HG03139 (cell line): ENCODE data around the gene C4orf50.
A peak's percentile ranks its signal among the peaks of the same experiment; 100 is the strongest.
"Not testable (repeated sequence)": the region's sequence is repeated elsewhere in the genome, so short reads cannot be mapped to it uniquely, and the experiment has no call there.

ENCODE experiments used
- ATAC-seq: cut with Tn5 transposase; IDR thresholded peaks from one replicate; pipeline ENCODE4 v1.9.1; 2021; ENCODE audit not compliant: unreplicated experiment

C4orf50 gene

DNA sequence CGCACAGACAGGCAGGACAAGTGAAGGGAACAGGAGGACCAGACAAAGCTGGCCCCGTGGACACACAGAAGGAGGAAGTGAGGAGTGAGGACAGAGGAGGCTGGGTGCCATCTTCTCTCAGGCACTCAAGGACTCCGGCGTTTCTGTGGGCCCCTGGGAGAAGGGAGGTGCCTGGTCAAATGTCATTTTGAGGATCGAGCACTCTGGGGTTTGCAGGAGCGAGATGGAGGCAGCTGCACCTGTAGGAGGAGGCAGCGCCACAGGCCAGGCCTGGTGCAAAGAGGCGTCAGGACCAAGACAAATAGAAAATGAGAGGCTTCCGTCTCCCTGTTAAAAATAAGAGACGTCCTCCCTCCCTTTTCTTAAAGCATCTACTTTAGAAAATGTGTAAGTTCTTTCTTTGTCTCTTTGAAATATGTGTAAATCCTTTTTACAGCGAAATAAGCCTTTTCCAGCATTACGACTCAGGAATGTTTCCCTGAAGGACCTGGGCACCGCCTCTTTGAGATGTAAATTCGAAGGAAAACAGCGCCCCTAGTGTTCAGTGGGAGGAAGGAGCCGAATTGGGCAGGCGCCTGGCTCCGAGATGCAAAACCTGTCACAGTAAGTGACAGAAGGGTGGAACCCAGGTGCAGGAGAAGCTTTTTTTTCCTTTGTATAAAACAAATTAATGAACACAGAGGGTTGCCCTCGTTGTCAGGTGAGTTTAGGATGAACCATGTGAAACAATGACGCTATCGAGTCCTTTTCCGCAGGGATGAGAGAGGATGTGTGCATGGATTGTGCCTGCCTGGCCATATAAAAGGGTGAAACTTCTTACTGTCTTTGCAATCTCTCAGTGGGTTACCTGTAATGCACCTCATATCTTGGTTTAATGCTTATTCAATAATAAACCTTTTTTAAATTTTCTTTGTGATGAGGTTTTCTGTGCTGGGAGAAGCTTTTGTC, 1.4 kb upstream of the C4orf50 start:
- no peak for ATAC-seq

- ATAC-seq: no peak
These were observed 431 bp downstream of the C4orf50 start for GRCh38 chr4:6017800-6018199.

- ATAC-seq: no peak
These were observed 1.2 kb downstream of the C4orf50 start for GRCh38 chr4:6017030-6017429.

DNA sequence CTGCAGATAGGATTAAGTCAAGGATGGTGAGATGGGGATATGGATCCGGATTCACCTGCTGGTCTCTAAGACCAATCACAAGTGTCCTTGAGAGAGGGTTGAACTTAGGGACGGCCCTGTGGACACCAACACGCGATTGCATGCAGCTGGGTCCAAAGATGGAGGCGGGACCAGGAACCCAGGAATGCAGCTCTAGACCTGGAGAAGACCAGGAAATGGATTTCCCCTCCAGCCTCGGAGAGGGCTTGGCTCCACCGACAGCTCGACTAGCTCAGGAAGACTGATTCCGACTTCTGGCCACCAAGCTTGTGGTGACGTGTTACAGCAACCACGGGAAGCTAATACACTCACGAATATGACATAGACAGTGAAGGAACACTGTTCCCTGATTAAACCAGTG, 4.7 kb downstream of the C4orf50 start:
- ATAC-seq: no peak

DNA sequence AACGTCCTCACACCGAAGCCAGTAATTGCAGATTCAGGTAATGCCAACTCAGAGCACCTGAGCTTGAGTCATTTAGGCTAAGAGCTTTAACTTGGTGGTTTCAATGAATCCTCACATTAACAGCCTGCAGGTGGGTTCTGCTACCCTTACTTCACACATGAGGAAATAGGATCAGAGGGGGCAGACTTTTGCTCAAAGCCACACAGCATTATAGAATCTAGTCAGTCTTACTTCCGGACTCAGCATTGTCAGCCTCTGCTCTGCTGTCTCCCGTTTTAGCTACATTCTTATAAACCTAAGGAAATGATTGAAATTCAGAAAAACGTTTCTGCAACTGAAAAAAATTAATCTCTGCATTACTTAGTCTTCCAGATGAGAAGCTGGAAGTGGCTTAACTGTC, 6.0 kb downstream of the C4orf50 start:
- no peak for ATAC-seq

GRCh38 chr4:6011686-6012085, 6.5 kb downstream of the C4orf50 start:
- no peak for ATAC-seq

GRCh38 chr4:6011271-6011671, 7.0 kb downstream of the C4orf50 start:
- no peak for ATAC-seq

DNA sequence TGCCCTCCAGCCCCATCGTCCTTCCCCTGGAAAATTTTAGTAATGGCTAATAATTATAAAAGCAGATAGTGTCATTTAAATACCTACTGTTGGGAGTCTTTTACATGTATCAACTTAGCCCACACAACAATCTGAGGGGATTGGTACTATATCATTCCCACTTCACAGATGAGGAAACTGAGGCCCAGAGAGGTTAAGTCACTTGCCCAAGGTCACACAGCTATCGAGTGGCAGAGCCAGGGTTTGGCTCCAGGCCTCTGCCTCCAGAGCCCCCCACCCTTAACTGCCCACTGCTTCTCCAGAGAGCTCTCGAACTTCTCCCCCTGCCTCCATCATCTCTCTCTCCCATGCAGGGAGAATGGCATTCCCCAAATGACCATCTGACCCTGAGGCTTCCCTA, 7.4 kb downstream of the C4orf50 start:
- ATAC-seq: no peak

DNA sequence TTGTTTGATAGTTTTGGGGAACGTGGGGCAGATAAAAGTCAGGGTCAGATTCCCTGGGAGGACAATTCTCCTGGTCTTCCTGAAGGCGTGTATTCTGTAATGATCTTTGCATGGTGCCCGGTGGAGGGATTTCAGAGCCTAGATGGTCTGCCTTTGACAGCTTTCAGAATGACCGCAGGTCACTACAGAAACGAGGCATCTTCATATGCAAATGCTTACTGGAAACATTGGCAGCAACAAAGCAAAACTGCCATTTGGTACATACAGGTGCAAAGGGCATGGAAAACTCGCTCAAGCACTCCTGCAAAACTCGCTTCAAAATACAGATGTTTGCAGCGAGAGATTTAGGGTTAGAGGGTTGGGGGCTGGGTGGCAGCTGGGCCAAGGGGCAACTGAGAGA, 8.8 kb downstream of the C4orf50 start:
- ATAC-seq: no peak

DNA sequence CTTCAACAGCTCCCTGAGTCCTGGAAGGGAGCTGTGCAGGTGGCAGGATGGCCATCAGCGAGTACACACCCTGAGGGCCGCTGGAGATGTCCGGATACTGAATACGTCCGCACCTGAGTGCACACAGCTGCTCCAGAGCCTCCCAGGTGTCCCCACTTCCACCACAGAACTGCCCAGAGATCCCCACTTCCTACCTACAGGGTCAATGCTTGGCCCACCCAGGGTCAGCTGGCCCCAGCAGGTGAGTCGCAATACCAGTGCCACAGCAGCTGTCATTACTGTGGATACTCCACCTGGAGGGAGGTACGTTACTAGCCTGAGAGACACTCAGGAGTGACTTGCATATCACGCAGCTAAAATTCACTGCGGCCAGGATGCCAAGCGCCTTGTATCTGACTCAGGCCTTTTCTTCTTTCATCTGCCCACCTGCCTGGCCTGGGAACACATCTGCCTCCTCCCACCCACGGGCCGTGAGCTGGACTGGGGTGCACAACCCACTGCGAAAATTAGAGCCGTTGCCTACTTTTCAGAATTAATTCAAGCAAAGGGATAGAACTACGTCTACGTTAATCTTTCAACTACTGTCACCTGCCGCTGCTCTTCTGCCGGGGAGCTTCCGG, 9.4 kb downstream of the C4orf50 start:
- no peak for ATAC-seq

- ATAC-seq: no peak
These were observed 10.1 kb downstream of the C4orf50 start for GRCh38 chr4:6008092-6008551.

- no peak for ATAC-seq
These were observed 13.1 kb downstream of the C4orf50 start for GRCh38 chr4:6005175-6005574.

DNA sequence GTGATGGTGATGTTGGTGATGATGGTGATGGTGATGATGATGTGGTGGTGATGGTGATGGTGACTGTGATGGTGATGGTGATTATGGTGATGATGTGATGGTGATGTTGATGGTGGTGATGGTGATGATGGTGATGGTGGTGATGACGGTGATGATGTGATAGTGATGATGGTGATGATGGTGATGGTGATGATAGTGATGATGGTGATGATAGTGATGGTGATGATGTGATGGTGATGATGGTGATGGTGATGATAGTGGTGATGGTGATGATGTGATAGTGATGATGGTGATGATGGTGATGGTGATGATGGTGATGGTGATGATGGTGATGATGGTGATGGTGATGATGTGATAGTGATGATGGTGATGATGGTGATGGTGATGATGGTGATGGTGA, 14.7 kb downstream of the C4orf50 start:
- not testable (repeated sequence) for ATAC-seq

- ATAC-seq: no peak
These were observed 15.3 kb downstream of the C4orf50 start for GRCh38 chr4:6002926-6003325.

DNA sequence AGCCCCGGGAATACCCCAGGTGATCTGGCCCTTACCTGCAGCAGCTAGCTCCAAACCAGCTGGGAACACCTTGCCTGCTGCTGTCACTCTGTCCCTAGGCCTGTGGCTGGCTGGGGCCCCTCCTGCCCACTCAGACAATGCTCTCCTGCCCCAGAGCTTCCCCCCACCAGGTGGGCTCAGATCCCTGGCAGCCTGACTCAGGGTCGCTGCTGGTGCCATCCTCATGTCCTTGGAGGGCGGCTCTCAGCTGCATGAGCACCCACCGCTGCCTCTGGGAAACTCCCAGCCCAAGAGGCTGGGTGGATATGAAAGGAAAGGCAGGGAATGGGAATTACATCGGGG, 15.8 kb downstream of the C4orf50 start:
- ATAC-seq: no peak

DNA sequence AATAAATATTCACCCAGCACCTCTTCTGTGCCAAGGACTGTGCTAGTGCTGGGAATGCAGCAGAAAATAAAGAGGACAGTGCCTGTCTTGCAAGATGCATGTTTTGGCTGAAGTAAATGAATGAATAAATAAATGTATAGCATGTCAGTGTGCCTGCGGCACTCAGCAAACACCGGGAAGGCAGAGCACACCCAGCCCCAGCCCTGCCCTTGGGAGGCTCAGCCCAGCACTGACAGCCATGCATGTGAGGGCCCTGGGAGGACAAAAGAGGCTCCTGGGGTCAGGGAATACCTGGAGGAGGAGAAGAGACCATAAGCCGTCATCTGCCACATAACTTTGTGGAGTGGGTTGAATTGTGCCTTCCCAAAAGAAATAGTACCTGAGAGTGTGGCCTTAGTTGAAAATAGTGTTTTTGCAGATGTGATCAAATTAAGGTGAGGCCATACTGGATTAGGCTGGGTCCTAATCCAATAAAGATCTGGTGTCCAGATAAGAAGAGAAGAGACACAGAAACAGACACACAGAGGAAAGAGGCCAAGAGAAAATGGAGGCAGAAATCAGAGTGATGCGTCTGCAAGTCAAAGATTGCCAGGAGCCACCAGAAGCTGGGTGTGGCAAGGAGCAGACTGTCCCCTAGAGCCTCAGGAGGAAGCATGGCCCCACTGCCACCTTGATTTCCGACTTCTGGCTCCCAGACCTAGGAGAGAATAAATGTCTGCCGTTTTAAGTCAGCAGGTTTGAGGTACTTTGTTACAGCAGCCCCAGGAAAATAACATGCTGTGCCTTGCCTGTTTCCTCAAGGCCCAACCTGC, 16.3 kb downstream of the C4orf50 start:
- no peak for ATAC-seq

- ATAC-seq: no peak
These were observed 18.3 kb downstream of the C4orf50 start for GRCh38 chr4:5999830-6000365.

DNA sequence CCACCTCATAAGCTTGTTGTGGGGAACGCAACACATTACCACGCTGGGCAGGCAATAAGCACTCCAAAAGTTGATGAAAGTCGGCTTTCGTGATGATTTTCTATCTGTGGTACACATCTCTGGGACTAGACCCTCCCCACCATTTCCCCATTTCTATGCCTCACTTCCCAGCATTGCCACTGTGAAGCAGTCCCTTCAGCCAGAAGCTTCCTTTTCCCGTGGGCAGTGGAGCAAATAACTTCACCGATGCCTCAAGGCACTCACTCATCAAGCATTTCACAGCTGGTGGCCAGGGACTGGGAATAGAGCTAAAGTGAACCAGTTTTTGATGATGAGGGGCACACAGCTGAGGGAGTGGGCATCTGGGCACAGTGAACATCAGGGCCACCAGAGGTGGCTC, 18.9 kb downstream of the C4orf50 start:
- no peak for ATAC-seq

GRCh38 chr4:5998333-5998936, 19.8 kb downstream of the C4orf50 start:
- peak; percentile 68 for ATAC-seq

GRCh38 chr4:5996641-5997040, 21.6 kb downstream of the C4orf50 start:
- no peak for ATAC-seq
